Right renal cortex interstitium (tissue), 3 donors: Measurements from ENCODE around the gene ARHGEF16. TPM values are rescaled to one million over a fixed set of nuclear protein-coding genes. Genes with fewer than 3 reads are reported as not detected.

ENCODE experiments used
- DNase-seq, 3 donors: peaks; one replicate each; pipeline ENCODE4 v3.0.0-alpha.2; 2013; ENCODE audit warnings: low read depth in 3 of 3, low spot score in 2 of 3
- polyA plus RNA-seq, 3 donors: library from polyadenylated mRNA; unstranded; fragments of 120-200 nt; gene quantifications; one replicate each; pipeline ENCODE4 v1.2.1, GENCODE V29; 2013; ENCODE audit not compliant: insufficient read length in 3 of 3

Gene ARHGEF16
- polyA plus RNA-seq, 3 donors, result 15.0 to 17.0 (median 15.3) TPM

- DNase-seq, result no peak
These were observed 57.4 kb downstream of the ARHGEF16 start for GRCh38 chr1:3511856-3512255.

GRCh38 chr1:3514404-3514803 lies 59.9 kb downstream of the ARHGEF16 start:
- no peak for DNase-seq

- no peak for DNase-seq
These were observed 60.8 kb downstream of the ARHGEF16 start for GRCh38 chr1:3515272-3515671.

GRCh38 chr1:3515774-3516480 lies 61.5 kb downstream of the ARHGEF16 start:
- no peak for DNase-seq

GRCh38 chr1:3516481-3516869 lies 62.0 kb downstream of the ARHGEF16 start:
- DNase-seq, result no peak

GRCh38 chr1:3516911-3517675 lies 62.6 kb downstream of the ARHGEF16 start:
- DNase-seq, result no peak

GRCh38 chr1:3518256-3518655 lies 63.8 kb downstream of the ARHGEF16 start:
- no peak for DNase-seq

- DNase-seq, result no peak
These were observed 64.3 kb downstream of the ARHGEF16 start for GRCh38 chr1:3518756-3519155.

GRCh38 chr1:3519301-3519885 lies 64.9 kb downstream of the ARHGEF16 start:
- no peak for DNase-seq

GRCh38 chr1:3520419-3521378 lies 66.2 kb downstream of the ARHGEF16 start:
- DNase-seq, result no peak

GRCh38 chr1:3521426-3521825 lies 67.0 kb downstream of the ARHGEF16 start:
- no peak for DNase-seq

- no peak for DNase-seq
These were observed 67.6 kb downstream of the ARHGEF16 start for GRCh38 chr1:3522112-3522511.

GRCh38 chr1:3522564-3523265 lies 68.2 kb downstream of the ARHGEF16 start:
- no peak for DNase-seq

- DNase-seq, result no peak
These were observed 69.5 kb downstream of the ARHGEF16 start for GRCh38 chr1:3523980-3524379.

- DNase-seq, result no peak
These were observed 70.2 kb downstream of the ARHGEF16 start for GRCh38 chr1:3524556-3525203.

GRCh38 chr1:3525551-3526482 lies 71.4 kb downstream of the ARHGEF16 start:
- DNase-seq, result no peak

- no peak for DNase-seq
These were observed 73.3 kb downstream of the ARHGEF16 start for GRCh38 chr1:3527774-3528173.

GRCh38 chr1:3529099-3529729 lies 74.7 kb downstream of the ARHGEF16 start:
- DNase-seq, result no peak
